Measurements from ENCODE around the gene ADIRF.
"Not testable (repeated sequence)": the region's sequence is repeated elsewhere in the genome, so short reads cannot be mapped to it uniquely, and the experiment has no call there.

ADIRF gene

DNA sequence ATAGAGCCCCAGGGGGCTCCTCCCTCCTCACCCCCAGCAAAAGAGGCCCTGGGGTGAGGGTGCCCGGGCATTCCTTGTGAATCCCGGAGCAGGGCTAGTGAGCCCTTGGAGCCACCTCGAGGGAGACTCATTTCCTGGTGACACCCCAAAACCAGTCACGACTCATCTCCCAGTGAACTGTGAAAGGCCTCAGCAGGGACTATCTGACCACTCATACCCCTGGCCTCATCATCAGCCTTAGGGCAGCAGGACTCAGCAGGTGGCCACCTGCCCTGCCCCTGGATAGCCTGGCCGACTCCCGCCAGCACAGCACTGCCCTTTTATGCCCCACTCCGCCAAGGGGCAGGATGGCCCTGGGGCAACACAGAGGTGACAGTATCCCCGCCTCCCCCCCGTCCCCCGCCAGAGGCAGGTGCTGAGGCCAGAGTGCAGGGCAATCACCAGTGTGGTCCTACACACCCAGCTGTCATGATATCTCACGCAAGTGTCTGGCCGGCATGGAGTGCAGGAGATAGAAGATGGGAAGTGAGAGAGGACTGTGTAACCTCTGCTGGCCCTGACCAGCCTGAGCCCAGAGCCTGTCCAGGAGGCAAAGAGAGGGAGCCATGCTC, 6.7 kb upstream of the ADIRF start:
- no peak for DNase-seq

DNA sequence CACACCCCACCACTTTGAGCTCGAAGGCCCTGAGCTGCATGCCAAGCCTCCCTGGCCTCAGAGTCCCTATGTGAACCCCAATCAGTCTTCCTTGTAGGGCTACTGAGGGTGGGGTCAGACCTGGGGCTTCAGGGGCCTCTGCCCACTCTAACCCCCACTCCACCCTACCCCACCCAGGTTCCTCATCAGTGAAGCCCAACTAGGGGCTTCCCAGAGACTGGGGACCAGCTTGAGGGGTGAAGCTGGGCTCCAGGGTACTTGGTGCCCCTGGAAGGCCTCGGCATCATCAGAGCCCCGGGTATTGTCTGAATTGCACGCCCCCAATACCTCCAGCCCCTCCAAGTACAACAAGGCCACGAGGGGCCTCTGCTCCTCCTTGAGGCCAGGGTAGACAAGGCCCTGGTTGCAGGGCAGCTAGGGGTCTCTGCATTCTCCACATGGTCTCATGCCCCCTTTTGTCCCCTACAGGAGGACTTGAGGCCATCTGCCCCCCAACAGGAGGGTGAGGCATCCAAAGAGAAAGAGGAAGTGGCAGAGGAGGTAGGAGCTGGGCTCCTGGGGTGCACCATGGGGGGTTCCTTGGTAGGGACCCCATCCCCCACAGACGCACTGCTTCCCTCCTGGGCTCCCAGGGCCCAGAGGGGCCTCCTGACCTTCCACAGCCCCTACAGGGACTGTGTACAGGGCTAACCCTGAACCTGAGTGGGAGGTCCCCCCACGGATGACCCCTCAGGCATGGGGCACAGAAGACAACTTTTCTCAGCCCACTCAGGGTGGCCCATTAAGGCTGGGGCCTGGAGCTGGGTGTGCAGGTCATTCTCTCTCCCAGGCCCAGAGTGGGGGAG, 5.9 kb upstream of the ADIRF start:
- DNase-seq: no peak

DNA sequence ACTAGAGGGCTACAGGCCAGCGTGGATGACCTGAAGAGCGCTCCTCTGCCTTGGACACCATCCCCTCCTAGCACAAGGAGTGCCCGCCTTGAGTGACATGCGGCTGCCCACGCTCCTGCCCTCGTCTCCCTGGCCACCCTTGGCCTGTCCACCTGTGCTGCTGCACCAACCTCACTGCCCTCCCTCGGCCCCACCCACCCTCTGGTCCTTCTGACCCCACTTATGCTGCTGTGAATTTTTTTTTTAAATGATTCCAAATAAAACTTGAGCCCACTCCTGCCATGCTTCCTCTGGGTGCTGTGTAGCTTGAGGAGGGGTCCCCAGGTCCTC, 5.3 kb upstream of the ADIRF start:
- DNase-seq: no peak

DNA sequence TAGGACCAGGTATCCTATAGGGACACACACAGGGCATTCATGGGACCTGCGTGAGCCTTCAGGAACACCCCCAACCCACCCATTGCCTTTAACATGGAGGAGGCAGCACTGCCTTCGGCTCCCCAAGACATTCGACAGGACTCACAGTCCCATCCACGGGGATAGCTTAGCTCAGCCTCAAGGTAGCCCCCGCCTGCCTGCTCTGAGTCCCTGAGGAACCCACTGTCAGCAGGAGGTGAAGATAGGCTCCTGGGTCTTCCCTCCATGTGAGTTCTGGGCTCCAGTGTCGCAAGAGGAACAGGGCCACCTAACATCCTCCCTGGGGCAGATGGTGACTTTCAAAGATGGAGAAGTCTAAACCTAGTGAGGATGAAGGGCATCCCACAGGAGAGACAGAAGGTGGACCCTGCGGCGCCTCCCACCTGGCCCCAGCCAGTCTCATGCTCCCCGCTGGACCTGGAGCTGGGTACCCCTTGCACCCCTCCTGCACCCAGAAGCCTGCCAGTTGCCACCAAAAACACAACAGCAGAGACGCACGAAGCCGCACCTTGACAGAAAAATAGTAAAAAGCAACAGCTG, 4.9 kb upstream of the ADIRF start:
- no peak for DNase-seq

DNA sequence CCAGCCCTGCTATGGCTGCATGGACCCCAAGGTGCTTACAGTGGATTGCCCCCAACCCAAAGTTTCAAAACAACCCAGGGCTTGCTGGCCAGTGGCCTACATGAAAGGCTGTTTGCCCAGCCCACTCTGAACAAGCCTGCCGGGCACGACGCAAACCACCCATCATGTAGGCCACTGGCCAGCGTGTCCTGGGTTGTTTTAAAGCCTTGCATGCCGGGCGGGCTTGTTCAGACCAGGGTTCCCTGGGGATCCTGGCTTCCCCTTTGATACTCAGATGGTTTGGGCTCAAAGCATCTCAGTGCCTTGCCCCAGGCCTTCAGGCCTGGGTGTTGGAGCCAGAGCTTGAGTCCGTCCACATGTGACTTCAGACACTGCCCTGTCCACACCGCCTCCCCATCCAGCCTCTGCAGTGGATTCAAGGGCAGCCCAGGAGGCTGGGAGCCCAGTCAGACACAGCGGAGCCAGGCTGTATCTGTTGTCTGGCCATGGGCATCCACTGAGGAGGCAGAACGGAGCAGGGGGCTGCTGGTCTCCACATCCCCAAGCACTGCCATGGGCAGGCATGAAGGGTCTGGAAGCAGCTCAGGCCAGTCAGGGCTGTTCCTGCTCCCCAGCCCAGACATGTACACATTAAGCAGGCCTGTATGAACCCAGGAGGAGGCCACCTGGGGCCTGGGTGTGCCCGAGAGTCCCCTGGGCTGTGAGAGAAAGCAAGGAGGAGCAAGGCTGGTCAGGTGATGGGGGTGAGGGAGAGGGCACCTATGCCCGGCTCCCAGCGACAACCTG, 4.0 kb upstream of the ADIRF start:
- DNase-seq: no peak

DNA sequence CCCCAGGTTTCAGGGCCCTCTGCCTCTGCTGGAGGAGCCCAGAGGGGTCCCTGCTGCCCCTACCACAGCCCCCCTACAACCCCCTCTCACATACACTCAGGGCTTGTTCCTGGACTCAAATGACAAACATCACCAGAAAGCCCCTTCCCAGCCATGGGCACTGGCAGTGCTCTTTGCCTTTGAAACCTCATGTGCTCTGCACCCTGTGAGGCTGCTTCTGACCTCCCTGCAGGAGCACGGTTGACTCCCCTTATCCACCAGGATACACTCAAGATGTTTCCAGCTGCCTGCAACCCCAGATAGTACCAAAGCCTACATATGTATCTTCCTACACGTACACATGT, 3.5 kb upstream of the ADIRF start:
- no peak for DNase-seq

DNA sequence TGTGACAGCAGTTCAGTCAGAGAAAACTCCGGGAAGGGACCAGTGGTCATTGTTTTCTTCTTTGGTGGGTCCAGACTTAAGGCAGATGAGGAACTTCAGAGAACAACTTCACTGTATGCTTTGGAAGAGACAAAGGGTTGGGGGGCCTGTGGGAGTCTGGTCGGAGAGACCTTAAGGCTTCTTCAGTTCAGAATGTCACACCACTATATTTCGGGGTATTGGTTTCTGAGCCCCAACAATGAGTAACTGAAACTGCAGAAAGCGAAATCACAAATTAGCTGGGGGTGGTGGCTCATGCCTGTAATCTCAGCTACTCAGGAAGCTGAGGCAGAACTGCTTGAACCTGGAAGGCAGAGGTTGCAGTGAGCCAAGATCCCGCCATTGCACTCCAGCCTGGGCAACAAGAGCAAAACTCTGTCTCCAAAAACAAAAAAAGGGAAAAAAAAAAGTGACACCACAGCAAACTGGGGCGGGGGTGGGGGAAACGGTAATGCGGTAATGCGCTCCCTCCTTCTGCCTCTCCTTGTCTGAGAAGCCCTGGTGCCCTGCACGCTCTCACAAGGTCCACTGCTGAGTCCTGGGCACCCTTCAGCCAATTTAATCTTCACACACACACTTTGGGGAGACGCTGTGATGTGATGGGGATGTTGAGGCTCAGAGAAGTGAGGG, 2.2 kb upstream of the ADIRF start:
- no peak for DNase-seq

DNA sequence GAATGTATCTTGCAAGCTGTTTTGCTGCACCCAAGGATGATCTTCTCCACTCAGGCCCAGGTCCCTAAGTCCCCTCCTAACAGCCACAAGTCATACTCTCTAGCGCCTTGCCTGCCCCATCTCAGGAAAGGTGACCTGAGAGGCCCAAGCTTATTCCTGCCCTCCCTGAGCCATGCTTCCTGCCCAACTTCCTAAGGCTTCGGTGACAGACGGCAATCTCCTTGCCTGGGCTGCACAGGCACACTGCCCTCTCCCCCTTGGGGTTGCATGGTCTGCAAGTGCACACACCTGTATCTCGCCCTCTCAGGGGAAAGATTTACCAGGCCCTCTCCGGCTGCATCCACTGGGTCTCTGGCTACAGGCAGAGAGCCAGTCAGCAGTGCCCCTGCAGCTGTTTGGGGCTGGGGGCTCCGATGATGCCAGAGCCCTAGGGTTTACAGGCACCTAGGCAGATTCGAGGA, 771 bp upstream of the ADIRF start:
- no peak for DNase-seq

DNA sequence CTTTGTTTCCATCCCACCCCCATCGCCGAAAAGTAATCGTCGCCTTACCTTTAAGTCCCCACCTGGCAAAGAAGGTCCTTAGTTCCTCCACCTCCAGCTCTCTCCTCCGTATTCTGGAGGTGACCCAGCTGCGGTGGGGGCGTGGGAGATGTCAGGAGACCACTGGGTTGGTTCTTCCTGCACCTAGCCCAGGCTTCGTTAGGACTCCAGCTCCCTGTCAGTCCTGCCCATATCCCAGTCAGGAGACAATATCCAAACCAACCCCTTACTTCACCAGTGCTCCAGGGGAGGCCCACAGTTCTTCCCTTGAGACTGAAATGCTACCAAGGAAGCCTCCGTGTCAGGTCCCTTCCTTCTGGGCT, 693 bp downstream of the ADIRF start:
- DNase-seq: no peak

DNA sequence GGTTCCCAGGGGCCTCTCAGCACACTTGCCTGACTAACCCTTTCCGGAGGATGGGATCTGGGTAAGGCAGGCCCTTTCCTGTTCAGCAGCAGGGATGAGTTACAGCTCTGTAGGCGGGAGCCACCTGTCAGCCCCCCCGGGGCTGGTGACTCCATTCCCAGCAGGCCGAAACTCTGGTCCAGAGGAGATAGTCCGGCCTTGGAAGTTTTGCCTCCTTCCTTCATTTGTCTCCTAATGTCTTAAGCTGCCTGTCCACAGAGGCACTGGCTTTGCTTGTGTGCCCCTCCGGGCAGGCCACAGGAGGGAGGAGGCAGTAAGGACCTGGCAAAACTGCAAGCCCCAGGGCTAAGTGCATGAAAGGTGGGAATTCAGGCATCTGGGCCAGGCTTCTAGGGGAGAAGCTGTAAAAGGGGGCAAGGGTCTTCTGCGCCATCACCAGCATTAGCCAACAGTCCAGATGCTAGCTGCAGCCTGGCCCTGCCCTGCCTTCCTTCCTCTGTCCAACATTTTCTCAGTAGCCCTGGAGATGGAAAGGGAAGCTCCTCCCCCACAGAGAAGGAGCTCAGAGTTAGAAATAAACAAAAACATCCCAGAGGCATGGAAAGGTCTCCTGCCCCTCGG, 1.2 kb downstream of the ADIRF start:
- no peak for DNase-seq

DNA sequence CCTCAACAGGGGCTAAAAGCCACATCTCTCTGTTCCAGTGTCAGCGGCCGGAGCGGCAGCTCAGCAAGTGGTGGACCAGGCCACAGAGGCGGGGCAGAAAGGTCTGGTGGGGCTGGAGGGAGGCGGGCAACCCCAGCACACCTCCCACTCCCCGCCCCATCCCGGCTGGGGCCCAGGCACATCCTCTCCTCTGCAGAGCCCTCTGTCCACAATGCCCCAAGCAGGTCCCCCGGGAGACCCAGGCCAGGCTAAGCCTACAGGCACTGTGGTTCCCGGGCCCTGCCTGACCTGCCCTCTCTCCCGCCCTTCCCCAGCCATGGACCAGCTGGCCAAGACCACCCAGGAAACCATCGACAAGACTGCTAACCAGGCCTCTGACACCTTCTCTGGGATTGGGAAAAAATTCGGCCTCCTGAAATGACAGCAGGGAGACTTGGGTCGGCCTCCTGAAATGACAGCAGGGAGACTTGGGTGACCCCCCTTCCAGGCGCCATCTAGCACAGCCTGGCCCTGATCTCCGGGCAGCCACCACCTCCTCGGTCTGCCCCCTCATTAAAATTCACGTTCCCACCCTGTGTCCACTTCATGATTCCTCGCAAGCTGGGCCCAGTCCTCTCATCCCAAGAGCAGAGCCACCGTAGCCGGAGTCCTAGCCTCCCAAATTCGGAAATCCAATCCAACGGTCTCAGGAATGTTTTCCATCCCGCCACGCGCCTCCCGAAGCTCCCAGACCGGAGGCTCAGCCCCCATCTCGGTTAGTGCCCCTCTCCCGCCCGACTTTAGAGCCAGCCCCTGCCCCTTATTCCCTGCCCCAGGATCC, 2.1 kb downstream of the ADIRF start:
- no peak for DNase-seq

DNA sequence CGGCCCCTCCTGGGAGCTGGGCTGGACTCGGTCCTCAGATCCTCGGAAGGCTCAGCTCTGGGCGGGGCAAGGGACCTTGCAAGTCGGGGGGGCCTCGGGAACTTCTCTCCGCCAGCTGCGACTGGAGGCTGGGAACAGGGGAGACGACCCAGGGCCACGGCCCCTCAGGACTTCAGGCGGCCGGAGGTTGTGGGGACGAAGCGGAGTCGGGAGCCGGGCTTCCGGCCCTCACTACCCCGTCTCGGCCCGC, 2.6 kb downstream of the ADIRF start:
- no peak for DNase-seq

DNA sequence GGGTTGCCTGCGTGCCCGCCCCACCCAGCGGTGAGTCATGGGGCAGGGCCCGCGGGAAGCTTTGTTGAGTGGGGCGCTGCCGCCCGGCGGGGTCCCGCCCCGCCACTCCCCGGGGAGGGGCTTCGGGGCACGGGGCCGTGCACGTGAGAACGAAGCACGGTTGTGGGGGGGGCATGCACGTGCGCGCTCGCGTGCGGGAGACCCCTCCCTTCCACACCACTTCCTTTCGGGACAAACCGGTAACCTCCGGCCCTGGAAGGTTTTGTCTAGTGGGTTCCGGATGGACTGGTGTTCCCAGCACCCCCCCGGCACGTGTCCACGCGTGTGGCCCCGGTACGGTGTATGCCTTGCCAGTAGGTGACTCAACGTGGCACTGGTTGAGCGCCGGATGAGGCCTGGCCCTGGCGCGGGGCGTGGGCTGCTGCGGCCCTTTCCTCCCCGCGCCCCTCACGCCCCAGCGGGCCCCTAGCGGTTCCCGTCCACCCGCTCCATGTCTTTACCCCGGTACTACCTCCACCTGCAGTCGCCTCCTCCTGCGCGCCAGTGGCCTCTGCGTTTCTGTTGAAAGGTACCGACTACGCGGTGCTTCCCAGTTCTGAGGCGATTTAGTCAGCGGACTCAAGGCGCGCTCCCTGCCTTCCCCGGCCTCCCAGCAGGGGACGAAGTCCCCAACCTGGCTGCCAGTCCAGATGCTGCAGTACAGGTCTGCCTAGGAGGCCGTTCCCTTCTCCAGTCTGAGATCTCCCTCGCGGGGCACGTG, 3.1 kb downstream of the ADIRF start:
- DNase-seq: peak; percentile 95

DNA sequence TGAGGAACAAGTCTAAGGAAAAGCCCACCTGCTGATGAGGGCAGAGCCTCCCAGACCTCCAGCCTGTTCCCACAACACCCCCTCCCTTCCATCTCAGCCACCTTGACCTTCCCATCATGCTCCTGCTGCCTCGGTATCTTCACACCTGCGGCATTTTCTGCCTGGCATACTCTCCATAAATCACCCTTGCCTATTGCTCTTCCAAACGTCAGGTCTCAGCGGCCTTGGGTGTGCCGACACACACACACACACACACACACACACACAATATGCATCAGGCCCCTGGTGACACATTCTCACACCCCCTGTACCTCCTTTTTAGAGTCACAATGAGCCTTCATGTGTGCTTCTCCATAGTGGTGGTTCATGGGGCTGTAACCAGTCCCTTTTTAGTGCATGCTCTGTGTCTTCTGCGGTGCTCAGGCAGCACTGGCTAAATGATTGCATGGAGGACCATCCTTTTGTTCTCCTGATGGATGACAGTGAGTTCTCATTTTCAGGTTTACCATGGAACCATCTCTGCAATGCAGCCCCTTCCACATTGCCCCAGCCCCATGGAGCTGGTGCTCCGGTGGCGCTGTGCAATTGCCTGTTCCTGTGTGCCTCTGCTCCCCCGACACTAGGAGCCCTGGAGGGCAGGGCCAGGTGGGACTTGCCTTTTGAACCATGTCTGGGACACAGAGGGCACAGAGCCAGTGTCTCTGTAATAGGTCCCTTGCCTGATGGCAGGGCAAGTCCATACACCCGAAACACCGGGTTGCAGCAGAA, 4.5 kb downstream of the ADIRF start:
- no peak for DNase-seq

DNA sequence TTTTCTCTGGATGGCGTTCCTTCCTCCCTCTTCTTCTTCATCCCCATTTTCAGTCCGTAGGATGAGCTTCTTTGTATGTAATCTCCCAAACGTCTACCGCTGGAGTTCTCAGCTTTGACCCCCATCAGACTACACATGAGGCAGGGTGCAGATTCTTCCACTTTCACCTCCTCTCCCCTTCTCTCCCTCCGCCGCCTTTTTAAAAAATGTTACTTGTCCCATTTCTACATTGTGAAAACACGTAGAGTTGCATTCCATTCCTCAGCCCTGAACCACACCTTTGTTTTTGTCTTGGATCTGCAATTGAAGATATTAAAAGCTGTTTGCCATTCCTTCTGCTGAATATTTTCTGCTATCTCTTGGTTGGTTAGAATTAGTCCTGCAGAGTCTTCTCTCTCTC, 6.2 kb downstream of the ADIRF start:
- DNase-seq: no peak

DNA sequence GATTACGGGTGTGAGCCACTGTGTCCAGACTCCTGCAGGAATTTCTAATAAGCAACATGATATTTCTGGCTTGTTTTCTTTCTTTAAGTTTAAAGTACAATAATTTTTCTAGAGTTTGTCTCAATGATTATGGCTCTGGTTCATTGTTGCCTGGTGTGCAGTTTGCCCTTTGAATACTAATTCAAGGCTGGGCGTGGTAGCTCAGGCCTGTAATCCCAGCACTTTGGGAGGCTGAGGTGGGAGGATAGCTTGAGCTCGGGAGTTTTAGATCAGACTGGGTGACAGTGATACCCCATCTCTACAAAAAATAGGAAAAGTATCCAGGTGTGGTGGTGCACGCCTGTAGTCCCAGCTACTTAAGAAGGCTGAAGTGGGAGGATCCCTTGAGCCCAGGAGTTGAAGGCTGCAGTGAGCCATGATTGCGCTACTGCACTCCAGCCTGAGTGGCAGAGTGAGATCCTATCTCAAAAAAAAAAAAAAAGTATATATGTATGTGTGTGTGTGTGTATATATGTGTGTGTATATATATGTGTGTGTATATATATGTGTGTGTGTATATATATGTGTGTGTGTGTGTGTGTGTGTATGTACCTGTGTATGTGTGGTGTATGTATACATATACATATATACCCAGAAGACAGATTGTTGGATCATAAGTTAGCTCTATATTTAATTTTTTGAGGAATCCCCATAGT, 8.2 kb downstream of the ADIRF start:
- DNase-seq: no peak

DNA sequence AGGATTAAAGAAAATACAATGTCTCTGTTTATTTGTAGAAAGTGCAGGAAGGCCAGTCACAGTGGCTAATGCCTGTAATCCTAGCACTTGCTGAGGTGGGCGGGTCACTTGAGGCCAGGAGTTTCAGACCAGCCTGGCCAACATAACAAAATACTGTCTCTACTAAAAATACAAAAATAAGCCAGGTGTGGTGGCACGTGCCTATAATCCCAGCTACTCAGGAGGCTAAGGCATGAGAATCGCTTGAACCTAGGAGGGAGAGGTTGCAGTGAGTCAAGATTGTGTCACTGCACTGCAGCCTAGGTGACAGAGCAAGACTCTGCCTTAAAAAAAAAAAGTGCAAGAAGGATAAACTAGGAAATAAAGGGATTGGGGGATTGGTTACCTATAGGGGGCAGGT, 10.2 kb downstream of the ADIRF start:
- DNase-seq: not testable (repeated sequence)

DNA sequence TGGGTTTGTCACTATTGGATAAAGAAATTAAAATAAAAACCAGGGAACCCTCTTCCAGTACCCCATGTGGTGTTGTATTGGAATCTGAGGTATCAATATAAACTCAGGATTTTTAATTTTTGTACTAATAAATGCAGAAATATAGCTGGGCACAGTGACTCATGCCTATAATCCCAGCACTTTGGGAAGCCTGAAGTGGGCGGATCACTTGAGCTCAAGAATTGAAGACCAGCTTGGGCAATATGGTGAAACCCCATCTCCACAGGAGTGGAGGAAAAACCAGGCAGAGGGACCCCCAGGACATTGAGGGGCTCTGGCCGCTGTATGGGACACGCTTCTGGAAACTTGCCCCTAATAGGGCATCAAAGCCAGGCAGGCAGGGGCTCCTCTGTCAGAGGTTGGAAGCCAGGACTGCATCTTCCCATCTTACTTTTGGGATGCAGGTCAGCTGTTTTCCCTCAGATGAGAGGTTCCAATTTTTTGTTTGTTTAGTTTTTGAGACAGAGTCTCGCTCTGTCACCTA, 11.1 kb downstream of the ADIRF start:
- DNase-seq: no peak

DNA sequence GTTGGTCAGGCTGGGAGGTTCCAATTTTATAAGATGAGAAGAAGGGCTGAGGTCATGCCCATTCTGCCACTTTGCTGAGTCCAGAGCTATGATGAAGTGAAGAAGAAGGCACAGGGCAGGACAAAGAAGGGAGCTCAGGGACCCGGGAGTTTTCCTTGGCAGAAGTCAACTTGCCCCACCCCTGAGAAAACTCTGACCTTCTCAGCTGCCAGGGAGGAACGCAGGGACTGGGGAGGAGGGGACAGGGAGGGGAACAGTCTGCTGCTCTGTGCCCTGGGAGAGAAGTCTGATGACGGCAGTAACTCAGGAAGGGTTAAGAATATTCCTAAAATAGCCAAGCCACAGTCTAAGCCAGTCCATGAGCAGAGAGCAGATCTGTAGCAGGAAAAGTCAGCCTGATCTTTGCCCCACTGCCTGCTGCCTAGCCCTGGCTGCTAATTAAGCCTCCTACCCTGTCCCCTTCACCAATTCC, 11.7 kb downstream of the ADIRF start:
- no peak for DNase-seq
